SK-N-SH (cell line): ENCODE measurements around the gene PPM1E.

ENCODE experiments used
- CTCF ChIP-seq: fragments of 200-600 bp; sonication (generic); IDR thresholded peaks from 2 replicates; pipeline ENCODE4 v1.6.1; 2017; ENCODE audit warnings: antibody characterized with exemption, mild to moderate bottlenecking, moderate library complexity
- EZH2phosphoT487 ChIP-seq: fragments of 200-600 bp; sonication (generic); IDR thresholded peaks from 2 replicates; pipeline ENCODE4 v1.6.1; 2017; ENCODE audit warnings: low read depth, mixed run types, mild to moderate bottlenecking, antibody characterized with exemption, moderate library complexity, borderline replicate concordance
- FOXJ3 ChIP-seq: sonication (generic); formaldehyde crosslinking; IDR thresholded peaks from 2 replicates; pipeline ENCODE4 v1.5.1; 2020; ENCODE audit warnings: mild to moderate bottlenecking, missing genetic modification reagents
- FOXM1 ChIP-seq: IDR thresholded peaks from 2 replicates; pipeline ENCODE4 v1.4.0; 2012; ENCODE audit warnings: low read depth, mild to moderate bottlenecking
- JUND ChIP-seq: IDR thresholded peaks from 2 replicates; pipeline ENCODE4 v1.4.0; 2012
- REST ChIP-seq: IDR thresholded peaks from 2 replicates; pipeline ENCODE4 v1.6.1; 2012; ENCODE audit warnings: mild to moderate bottlenecking, low read depth, low read length, moderate library complexity
- RFX5 ChIP-seq: IDR thresholded peaks from 2 replicates; pipeline ENCODE4 v1.6.1; 2012; ENCODE audit warnings: mild to moderate bottlenecking, improper control_type of control experiment, low read length
- SIN3A ChIP-seq: IDR thresholded peaks from 2 replicates; pipeline ENCODE4 v1.6.1; 2012; ENCODE audit warnings: low read depth, mild to moderate bottlenecking, low read length, moderate library complexity, borderline replicate concordance
- YY1 ChIP-seq: IDR thresholded peaks from 2 replicates; pipeline ENCODE4 v1.4.0; 2012; ENCODE audit warnings: low read depth, mild to moderate bottlenecking
- TF ChIP-seq, protein P1 (sequence below): IDR thresholded peaks from 2 replicates; pipeline ENCODE4 v1.4.0; 2012; ENCODE audit warnings: low read depth, borderline replicate concordance
- TF ChIP-seq, protein P2 (sequence below): IDR thresholded peaks from 2 replicates; pipeline ENCODE4 v1.4.0; 2012; ENCODE audit warnings: low read depth

GRCh38 chr17:58788199-58788598 lies 32.5 kb downstream of the PPM1E start:
- TF ChIP-seq CTCF (no peak), RFX5 (no peak), SIN3A (no peak), EZH2phosphoT487 (no peak), FOXM1 (no peak), FOXJ3 (CRISPR knock-in tag) (no peak), JUND (no peak), YY1 (no peak), REST (no peak)
- TF ChIP-seq, protein P1, sequence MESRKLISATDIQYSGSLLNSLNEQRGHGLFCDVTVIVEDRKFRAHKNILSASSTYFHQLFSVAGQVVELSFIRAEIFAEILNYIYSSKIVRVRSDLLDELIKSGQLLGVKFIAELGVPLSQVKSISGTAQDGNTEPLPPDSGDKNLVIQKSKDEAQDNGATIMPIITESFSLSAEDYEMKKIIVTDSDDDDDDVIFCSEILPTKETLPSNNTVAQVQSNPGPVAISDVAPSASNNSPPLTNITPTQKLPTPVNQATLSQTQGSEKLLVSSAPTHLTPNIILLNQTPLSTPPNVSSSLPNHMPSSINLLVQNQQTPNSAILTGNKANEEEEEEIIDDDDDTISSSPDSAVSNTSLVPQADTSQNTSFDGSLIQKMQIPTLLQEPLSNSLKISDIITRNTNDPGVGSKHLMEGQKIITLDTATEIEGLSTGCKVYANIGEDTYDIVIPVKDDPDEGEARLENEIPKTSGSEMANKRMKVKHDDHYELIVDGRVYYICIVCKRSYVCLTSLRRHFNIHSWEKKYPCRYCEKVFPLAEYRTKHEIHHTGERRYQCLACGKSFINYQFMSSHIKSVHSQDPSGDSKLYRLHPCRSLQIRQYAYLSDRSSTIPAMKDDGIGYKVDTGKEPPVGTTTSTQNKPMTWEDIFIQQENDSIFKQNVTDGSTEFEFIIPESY: no peak
- TF ChIP-seq, protein P2, sequence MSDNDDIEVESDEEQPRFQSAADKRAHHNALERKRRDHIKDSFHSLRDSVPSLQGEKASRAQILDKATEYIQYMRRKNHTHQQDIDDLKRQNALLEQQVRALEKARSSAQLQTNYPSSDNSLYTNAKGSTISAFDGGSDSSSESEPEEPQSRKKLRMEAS: no peak
